Loucy (cell line): ENCODE data around the gene HOXA10.

Source experiments
- EZH2phosphoT487 ChIP-seq: fragments of 200-600 bp; IDR thresholded peaks from 2 replicates; pipeline ENCODE4 v1.6.1; 2018; ENCODE audit warnings: antibody characterized with exemption, mild to moderate bottlenecking, moderate library complexity, borderline replicate concordance
- TF ChIP-seq, protein P1 (sequence below): fragments of 200-600 bp; sonication (generic); conservative IDR thresholded peaks from 2 replicates; pipeline ENCODE4 v1.5.1; 2014; ENCODE audit warnings: mild to moderate bottlenecking, antibody characterized with exemption, low read length

GRCh38 chr7:27159266-27160144 is 14.6 kb downstream of the HOXA10 start:
- TF ChIP-seq, protein P1, sequence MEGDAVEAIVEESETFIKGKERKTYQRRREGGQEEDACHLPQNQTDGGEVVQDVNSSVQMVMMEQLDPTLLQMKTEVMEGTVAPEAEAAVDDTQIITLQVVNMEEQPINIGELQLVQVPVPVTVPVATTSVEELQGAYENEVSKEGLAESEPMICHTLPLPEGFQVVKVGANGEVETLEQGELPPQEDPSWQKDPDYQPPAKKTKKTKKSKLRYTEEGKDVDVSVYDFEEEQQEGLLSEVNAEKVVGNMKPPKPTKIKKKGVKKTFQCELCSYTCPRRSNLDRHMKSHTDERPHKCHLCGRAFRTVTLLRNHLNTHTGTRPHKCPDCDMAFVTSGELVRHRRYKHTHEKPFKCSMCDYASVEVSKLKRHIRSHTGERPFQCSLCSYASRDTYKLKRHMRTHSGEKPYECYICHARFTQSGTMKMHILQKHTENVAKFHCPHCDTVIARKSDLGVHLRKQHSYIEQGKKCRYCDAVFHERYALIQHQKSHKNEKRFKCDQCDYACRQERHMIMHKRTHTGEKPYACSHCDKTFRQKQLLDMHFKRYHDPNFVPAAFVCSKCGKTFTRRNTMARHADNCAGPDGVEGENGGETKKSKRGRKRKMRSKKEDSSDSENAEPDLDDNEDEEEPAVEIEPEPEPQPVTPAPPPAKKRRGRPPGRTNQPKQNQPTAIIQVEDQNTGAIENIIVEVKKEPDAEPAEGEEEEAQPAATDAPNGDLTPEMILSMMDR: no peak
- TF ChIP-seq EZH2phosphoT487: no peak
